Stimulated activated CD4-positive, alpha-beta T cell treated with anti-CD3 and anti-CD28 coated beads, Interleukin-4, amount 100 ng/mL, for 1 hour (primary cell): Measurements from ENCODE around the gene STK39.

Experiments
- DNase-seq: peaks from one replicate; pipeline ENCODE4 v3.0.0-alpha.2; 2020

Gene STK39

DNA sequence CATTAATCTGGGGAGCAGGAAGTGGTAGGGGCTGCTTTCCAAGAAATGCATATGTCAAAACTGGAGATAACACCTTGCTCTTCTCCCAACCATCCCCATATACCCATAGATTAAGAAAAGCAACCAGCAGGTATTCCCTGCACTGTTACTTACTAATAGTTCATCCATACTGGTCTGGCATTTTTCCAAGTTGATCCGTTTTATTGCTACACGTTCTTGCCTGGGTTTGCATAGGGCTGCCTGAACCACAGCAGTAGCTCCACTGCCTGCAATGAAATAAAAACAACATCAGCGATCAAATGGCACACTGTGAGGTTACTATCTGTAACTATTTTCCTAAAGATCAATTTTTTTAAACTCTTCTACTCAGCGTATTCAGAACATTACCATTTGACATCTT is 65.6 kb downstream of the STK39 start:
- no peak for DNase-seq

DNA sequence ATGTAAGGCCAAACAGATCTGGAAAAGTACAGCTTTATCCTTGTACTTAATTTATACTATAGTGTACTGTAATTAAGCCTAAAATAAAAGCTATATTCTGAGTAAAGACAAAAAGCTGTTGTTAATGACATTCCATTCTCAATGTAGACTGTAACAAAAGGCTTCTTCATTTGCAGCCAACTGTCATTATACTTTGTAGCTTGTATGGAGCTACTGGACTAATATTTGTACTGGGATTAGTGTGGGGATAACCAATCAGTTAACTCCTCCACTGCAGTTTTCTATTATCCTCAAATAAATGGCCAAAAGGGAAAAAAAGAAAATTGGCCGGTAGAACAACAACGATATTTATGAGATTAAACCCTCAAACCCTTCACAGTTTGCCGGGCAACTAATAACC is 66.5 kb downstream of the STK39 start:
- DNase-seq: no peak

DNA sequence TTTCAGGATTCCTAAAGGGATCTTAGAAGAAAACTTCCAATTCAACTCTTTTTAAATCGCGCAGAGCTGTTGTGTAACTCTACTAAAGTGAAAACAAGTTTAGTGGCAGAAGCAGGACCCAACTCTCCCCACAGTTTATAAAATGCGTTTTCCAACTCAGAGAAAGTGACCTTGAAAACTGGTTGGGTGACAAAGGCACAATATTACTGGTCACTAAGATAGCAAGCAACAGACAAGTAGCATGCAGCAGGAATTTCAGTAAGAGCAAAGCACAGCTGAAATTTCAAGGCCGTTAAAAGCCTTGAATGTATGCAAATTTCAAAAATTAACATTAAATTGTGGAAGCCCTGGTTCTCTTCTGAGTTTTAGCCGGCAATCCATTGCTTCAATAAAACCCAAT is 66.9 kb downstream of the STK39 start:
- no peak for DNase-seq

- DNase-seq: no peak
Observed at GRCh38 chr2:168179592-168179991, 67.8 kb downstream of the STK39 start.

- DNase-seq: no peak
Observed at GRCh38 chr2:168178520-168179324, 68.7 kb downstream of the STK39 start.

GRCh38 chr2:168176402-168176801 is 71.0 kb downstream of the STK39 start:
- DNase-seq: no peak

DNA sequence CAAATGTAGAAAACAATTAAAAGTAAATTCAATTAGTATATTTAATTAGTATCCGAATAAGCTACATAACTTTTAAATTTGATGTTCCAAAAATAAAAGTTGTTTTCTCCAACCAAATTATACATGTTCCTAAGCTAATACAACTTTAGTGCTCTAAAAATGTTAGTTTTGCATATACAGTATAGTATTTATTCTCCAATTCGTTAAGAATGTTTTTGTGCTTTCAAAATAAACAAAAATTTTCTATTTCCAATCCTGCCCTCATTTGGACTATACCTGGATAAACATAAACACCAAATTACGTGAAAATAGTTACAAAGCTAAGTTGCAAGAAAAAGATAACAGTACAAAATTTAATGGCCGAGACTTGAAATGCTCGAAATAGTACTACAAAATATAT is 71.9 kb downstream of the STK39 start:
- DNase-seq: no peak

DNA sequence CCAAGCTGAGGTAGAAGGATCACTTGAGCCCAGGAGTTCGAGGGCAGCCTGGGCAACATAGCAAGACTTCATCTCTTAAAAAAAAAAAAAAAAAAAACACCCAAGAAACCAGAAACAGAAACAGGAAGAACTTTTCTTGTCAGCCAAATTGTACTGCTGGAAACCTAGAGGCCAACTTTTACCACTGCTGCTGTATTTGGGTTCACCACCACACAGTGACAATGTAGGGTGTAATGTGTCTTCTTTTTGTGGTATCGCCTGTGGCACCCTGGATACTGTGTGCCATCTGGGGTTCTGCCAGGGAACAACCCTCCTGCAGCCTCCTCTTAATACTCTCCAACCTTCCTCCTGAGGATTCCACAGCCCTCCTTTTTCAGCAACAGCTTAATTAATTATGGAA is 72.6 kb downstream of the STK39 start:
- no peak for DNase-seq

DNA sequence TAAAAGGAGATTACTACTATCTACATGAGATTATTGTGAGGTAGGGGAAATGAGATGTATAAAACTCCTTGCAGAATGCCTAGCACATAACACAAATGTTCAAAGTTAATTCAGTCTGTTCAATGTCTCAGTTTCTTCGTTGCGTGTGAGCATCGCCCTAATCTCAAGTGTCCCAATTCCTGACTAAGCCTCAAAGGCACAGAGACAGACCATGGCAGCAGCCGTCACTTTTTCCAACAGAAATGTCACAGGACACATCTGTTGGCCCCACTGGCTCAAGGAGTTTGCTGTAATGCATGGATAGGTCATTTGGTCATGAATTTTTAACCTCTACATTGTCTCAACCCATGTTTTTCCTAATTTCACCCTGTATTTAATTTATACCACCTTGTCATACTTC is 75.3 kb downstream of the STK39 start:
- DNase-seq: no peak

DNA sequence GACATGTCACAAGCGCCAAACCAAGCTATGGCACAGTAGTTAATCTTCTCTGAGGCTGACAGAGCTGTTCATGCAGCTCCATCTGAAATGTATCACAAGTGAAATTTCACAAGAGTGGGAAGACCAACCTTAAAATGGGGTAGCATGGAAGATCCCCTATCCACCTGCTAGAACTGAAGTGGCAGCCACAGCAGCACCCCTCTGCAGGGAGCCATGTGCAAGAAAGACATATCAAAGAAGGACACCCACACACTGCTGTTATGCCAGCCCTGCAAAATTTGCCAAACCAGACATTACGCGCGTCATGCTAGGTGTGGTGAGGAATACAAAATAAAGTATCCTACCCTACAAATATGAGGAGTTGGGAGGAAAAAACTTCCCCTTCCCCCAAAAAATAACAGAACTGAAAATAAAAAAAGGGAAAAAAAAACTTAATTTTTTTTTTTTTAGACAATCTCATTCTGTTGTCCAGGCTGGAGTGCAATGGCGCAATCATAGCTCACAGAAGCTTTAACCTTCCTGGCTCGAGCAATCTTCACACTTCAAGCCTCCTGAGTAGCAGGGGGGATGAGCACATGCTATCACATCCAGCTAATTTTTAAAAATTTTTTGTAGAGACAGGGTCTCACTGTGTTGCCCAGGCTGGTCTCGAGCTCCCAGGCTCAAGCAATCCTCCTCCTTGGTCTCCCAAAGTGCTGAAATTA is 76.2 kb downstream of the STK39 start:
- DNase-seq: no peak

GRCh38 chr2:168169097-168169745 is 78.2 kb downstream of the STK39 start:
- DNase-seq: no peak

- DNase-seq: no peak
Observed at GRCh38 chr2:168167511-168168263, 79.7 kb downstream of the STK39 start.

- DNase-seq: no peak
Observed at GRCh38 chr2:168166902-168167510, 80.4 kb downstream of the STK39 start.

- DNase-seq: no peak
Observed at GRCh38 chr2:168165985-168166901, 81.2 kb downstream of the STK39 start.

GRCh38 chr2:168165397-168165796 is 82.0 kb downstream of the STK39 start:
- no peak for DNase-seq

GRCh38 chr2:168160897-168161296 is 86.5 kb downstream of the STK39 start:
- no peak for DNase-seq

DNA sequence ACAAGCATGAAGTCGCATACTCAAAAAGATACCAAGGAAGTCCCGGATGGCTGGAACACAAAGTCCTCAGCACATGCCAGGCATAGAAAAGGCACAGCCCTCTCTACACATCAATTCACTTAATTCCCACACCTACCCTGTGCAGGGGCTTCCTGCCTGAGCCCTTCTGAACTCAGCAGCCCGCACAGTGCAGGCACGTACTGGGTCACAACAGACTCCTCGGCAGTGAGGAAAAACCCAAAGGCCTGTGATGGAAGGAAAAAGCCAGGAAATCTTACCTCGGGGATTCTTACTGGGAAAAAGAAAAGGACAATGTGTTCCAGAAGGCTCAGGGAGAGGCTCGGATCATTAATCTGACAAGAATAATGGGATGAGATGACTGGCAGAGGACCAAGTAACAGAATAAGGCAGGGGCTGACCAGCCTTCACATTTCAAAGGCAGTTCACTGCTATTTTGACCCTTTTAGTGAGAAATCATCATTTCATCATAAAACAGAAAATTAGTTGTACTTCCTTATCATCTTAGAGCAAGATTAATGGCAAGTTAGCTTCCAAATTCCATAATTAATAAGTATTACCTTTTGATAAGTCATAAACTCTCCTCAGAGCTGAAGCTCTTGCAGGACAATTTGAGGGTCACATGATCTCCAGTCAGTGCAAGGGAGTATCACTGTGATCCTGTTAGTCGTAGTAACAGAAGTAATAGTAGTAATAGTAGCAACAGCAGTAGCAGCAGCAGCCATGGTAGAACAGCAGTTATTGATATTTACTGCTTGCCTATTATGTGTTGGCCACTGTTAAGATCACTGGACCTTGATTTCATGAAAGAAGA is 87.4 kb downstream of the STK39 start:
- no peak for DNase-seq

- DNase-seq: no peak
Observed at GRCh38 chr2:168158586-168158985, 88.8 kb downstream of the STK39 start.

DNA sequence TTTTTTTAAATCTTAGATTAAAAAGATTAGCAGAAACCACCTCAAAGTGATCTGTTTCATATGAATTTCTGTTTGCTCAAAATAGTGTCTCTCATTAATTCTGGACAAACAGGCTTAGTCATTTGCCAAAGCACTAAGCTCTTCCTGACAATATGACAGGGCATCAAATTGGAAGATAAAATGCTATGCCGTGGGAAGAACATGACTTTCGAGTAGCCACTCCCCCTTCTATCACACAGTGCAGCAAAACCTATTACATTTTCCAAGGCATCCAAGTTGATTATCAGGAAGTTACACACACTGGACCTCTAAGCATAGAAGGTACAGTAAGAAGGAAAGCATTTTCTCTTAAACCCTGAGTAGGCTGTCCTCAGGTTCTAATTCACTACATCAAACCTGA is 89.5 kb downstream of the STK39 start:
- DNase-seq: no peak

GRCh38 chr2:168157070-168157469 is 90.3 kb downstream of the STK39 start:
- DNase-seq: no peak

GRCh38 chr2:168156661-168157060 is 90.7 kb downstream of the STK39 start:
- DNase-seq: no peak
